SH-SY5Y (cell line): ENCODE results near the gene OR6C6.

ENCODE experiments used
- GATA2 ChIP-seq: IDR thresholded peaks from 2 replicates; pipeline ENCODE4 v1.6.1; 2011; ENCODE audit warnings: mild to moderate bottlenecking, low read depth, low read length
- GATA3 ChIP-seq: IDR thresholded peaks from 2 replicates; pipeline ENCODE4 v1.6.1; 2011; ENCODE audit warnings: low read depth, mild to moderate bottlenecking, low read length, moderate library complexity

Gene OR6C6

GRCh38 chr12:55296469-55296868 lies at the start of gene OR6C6:
Gene OR6C6 (minus strand): TSS chr12:55296569. CDS start chr12:55295232, 1,337 bp downstream.
- no peak for TF ChIP-seq GATA3
- no peak for TF ChIP-seq GATA2

- TF ChIP-seq GATA3 = no peak
- no peak for TF ChIP-seq GATA2
These were observed 39.6 kb upstream of the OR6C6 start for GRCh38 chr12:55336002-55336401.

GRCh38 chr12:55330446-55330845 lies 34.1 kb upstream of the OR6C6 start, which contains the start of gene OR6C3:
Gene OR6C3 (plus strand): TSS chr12:55330746. CDS start chr12:55331701, 955 bp downstream.
- no peak for TF ChIP-seq GATA3

- TF ChIP-seq GATA3 (no peak), GATA2 (no peak)
These were observed 23.8 kb upstream of the OR6C6 start for GRCh38 chr12:55320201-55320600.

GRCh38 chr12:55314043-55314442 lies 17.7 kb upstream of the OR6C6 start, which contains the start of gene OR6C1:
Gene OR6C1 (plus strand): TSS chr12:55314343. CDS start chr12:55320600, 6,257 bp downstream.
- no peak for TF ChIP-seq GATA2

- TF ChIP-seq GATA2 (no peak), GATA3 (no peak)
These were observed 6.4 kb downstream of the OR6C6 start for GRCh38 chr12:55289999-55290398.

GRCh38 chr12:55280991-55281390 lies 15.4 kb downstream of the OR6C6 start:
- TF ChIP-seq GATA3 = no peak
- no peak for TF ChIP-seq GATA2

- no peak for TF ChIP-seq GATA3
- no peak for TF ChIP-seq GATA2
These were observed 38.1 kb downstream of the OR6C6 start for GRCh38 chr12:55258303-55258702.

GRCh38 chr12:55256831-55257230 lies 39.5 kb downstream of the OR6C6 start:
- TF ChIP-seq GATA2 = no peak
- no peak for TF ChIP-seq GATA3

GRCh38 chr12:55253281-55253680 lies 43.1 kb downstream of the OR6C6 start:
- no peak for TF ChIP-seq GATA2
- TF ChIP-seq GATA3 = no peak

GRCh38 chr12:55250944-55251343 lies 45.4 kb downstream of the OR6C6 start:
- TF ChIP-seq GATA3 (no peak), GATA2 (no peak)

- TF ChIP-seq GATA2 (no peak), GATA3 (no peak)
These were observed 50.2 kb downstream of the OR6C6 start for GRCh38 chr12:55246159-55246558.

- TF ChIP-seq GATA3 = no peak
- TF ChIP-seq GATA2 = no peak
These were observed 52.1 kb downstream of the OR6C6 start, which contains the start of gene OR6C74 for GRCh38 chr12:55244309-55244708. Gene OR6C74 (plus strand): TSS chr12:55244609. CDS start chr12:55247288, 2,679 bp downstream.
